Astrocyte (in vitro differentiated cells and primary cell): ENCODE data around the gene PYGM. TPM values are rescaled to one million over a fixed set of nuclear protein-coding genes. Genes with fewer than 3 reads are reported as not detected.
A peak's percentile ranks its signal among the peaks of the same experiment; 100 is the strongest.

Source experiments
- DNase-seq: peaks from one replicate; pipeline ENCODE4 v3.0.0-alpha.2; 2010; ENCODE audit warnings: low read depth
- FAIRE-seq: peaks from 2 replicates; lab custom pipeline; 2011; peaks lifted over from hg19 to GRCh38; lab: Jason Lieb, UNC
- H2AFZ ChIP-seq: 2 replicates; pipeline ENCODE4 v1.6.0; 2012; ENCODE audit warnings: low read depth, low read length, inconsistent platforms
- H3K27ac ChIP-seq: 2 replicates; pipeline ENCODE4 v1.5.1; 2011; ENCODE audit warnings: low read depth, low read length, inconsistent platforms
- H3K27me3 ChIP-seq: 2 replicates; pipeline ENCODE4 v1.6.0; 2011; ENCODE audit warnings: low read length, inconsistent platforms; ENCODE audit not compliant: insufficient read depth
- H3K36me3 ChIP-seq: 2 replicates; pipeline ENCODE4 v1.5.1; 2011; ENCODE audit warnings: low read length, inconsistent platforms; ENCODE audit not compliant: insufficient read depth
- H3K4me1 ChIP-seq: 2 replicates; pipeline ENCODE4 v1.5.1; 2011; ENCODE audit warnings: low read length, inconsistent platforms; ENCODE audit not compliant: insufficient read depth
- H3K4me2 ChIP-seq: 2 replicates; pipeline ENCODE4 v1.6.0; 2012; ENCODE audit warnings: low read length, inconsistent platforms
- H3K4me3 ChIP-seq: 2 replicates; pipeline ENCODE4 v1.5.1; 2011; ENCODE audit warnings: low read depth, mild to moderate bottlenecking, low read length, inconsistent platforms; ENCODE audit not compliant: insufficient read depth
- H3K79me2 ChIP-seq: 2 replicates; pipeline ENCODE4 v1.6.0; 2012; ENCODE audit warnings: mild to moderate bottlenecking, low read length, inconsistent platforms; ENCODE audit not compliant: insufficient read depth
- H3K9ac ChIP-seq: 2 replicates; pipeline ENCODE4 v1.6.0; 2012; ENCODE audit warnings: mild to moderate bottlenecking, low read length, inconsistent platforms
- H3K9me3 ChIP-seq: 2 replicates; pipeline ENCODE4 v1.5.1; 2012; ENCODE audit warnings: low read depth, mild to moderate bottlenecking, low read length, inconsistent platforms; ENCODE audit not compliant: insufficient read depth
- H4K20me1 ChIP-seq: 2 replicates; pipeline ENCODE4 v1.6.0; 2012; ENCODE audit warnings: low read length, inconsistent platforms; ENCODE audit not compliant: insufficient read depth
- H3K27ac Mint-ChIP-seq: one replicate; pipeline ENCODE4 v1.8.0; 2021; ENCODE audit warnings: mild to moderate bottlenecking, mixed read lengths; ENCODE audit not compliant: unreplicated experiment
- H3K27me3 Mint-ChIP-seq: one replicate; pipeline ENCODE4 v1.8.0; 2021; ENCODE audit warnings: low read depth, mixed read lengths; ENCODE audit not compliant: unreplicated experiment
- H3K36me3 Mint-ChIP-seq: one replicate; pipeline ENCODE4 v1.8.0; 2021; ENCODE audit warnings: low read depth, mixed read lengths; ENCODE audit not compliant: unreplicated experiment
- H3K4me1 Mint-ChIP-seq: one replicate; pipeline ENCODE4 v1.8.0; 2021; ENCODE audit warnings: low read depth, mixed read lengths; ENCODE audit not compliant: unreplicated experiment
- H3K4me3 Mint-ChIP-seq: one replicate; pipeline ENCODE4 v1.8.0; 2021; ENCODE audit warnings: mild to moderate bottlenecking, moderate library complexity, mixed read lengths; ENCODE audit not compliant: unreplicated experiment
- H3K9me3 Mint-ChIP-seq: one replicate; pipeline ENCODE4 v1.8.0; 2021; ENCODE audit warnings: mild to moderate bottlenecking, mixed read lengths; ENCODE audit not compliant: unreplicated experiment
- CTCF ChIP-seq: IDR thresholded peaks from 2 replicates; pipeline ENCODE4 v1.5.1; 2011; ENCODE audit warnings: low read depth, mild to moderate bottlenecking, inconsistent platforms, low read length, moderate library complexity; ENCODE audit not compliant: insufficient read depth
- EZH2 ChIP-seq: IDR thresholded peaks from 2 replicates; pipeline ENCODE4 v1.6.1; 2012; ENCODE audit warnings: mild to moderate bottlenecking, low read length, inconsistent platforms; ENCODE audit not compliant: insufficient read depth
- total RNA-seq: library from RNA; stranded (reverse); gene quantifications from 2 replicates; pipeline ENCODE4 v1.2.1, GENCODE V29; 2021

The PYGM gene
- total RNA-seq, 1 donor from 2014 or later: 0.68 TPM

GRCh38 chr11:64801561-64802369, 42.0 kb upstream of the PYGM start:
- Mint-ChIP-seq H3K27me3 (no peaks in the 10 kb centered on the region), H3K36me3 (peaks cover 7% of the 10 kb centered on the region), H3K4me3 (peak overlapping the region; percentile 66), H3K4me1 (peaks cover 2% of the 10 kb centered on the region), H3K27ac (no peak overlapping the region), H3K9me3 (no peaks in the 10 kb centered on the region)
- peaks cover 2% of the 10 kb centered on the region for H3K36me3 ChIP-seq
- peaks cover 10% of the 10 kb centered on the region for H4K20me1 ChIP-seq
- H2AFZ ChIP-seq: no peak overlapping the region
- H3K4me1 ChIP-seq: peaks cover 9% of the 10 kb centered on the region
- DNase-seq (no peak), FAIRE-seq (no peak)
- H3K9ac ChIP-seq: peak overlapping the region; percentile 68
- no peak for TF ChIP-seq EZH2
- no peak for TF ChIP-seq CTCF
- H3K9me3 ChIP-seq: no peaks in the 10 kb centered on the region
- peak overlapping the region; percentile 49 for H3K4me3 ChIP-seq
- H3K4me2 ChIP-seq: peak overlapping the region; percentile 91
- no peaks in the 10 kb centered on the region for H3K27me3 ChIP-seq
- H3K79me2 ChIP-seq: no peaks in the 10 kb centered on the region
- H3K27ac ChIP-seq: no peak overlapping the region

- no peaks in the 10 kb centered on the region for H3K9me3 Mint-ChIP-seq
- TF ChIP-seq CTCF (no peak), EZH2 (no peak)
- H4K20me1 ChIP-seq: peaks cover 8% of the 10 kb centered on the region
- no peak overlapping the region for H3K27ac Mint-ChIP-seq
- H3K9ac ChIP-seq: no peak overlapping the region
- peaks cover 3% of the 10 kb centered on the region for H3K36me3 Mint-ChIP-seq
- no peak overlapping the region for H3K4me3 ChIP-seq
- no peaks in the 10 kb centered on the region for H3K27me3 Mint-ChIP-seq
- FAIRE-seq (no peak), DNase-seq (no peak)
- H3K36me3 ChIP-seq: peaks cover 2% of the 10 kb centered on the region
- peaks cover 9% of the 10 kb centered on the region for H3K4me1 ChIP-seq
- no peak overlapping the region for H3K4me2 ChIP-seq
- H3K4me1 Mint-ChIP-seq: peaks cover 2% of the 10 kb centered on the region
- no peak overlapping the region for H2AFZ ChIP-seq
- no peaks in the 10 kb centered on the region for H3K79me2 ChIP-seq
- H3K27ac ChIP-seq: no peak overlapping the region
- no peaks in the 10 kb centered on the region for H3K9me3 ChIP-seq
- no peak overlapping the region for H3K4me3 Mint-ChIP-seq
- no peaks in the 10 kb centered on the region for H3K27me3 ChIP-seq
Measured at GRCh38 chr11:64801158-64801464, 41.3 kb upstream of the PYGM start.
